ENCODE measurements around the gene OGFOD2. TPM values are rescaled to one million over a fixed set of nuclear protein-coding genes. Genes with fewer than 3 reads are reported as not detected.

The OGFOD2 gene
- total RNA-seq: 16.7 and 20.2 TPM in 2 replicates
- long read RNA-seq, transcript OGFOD2-201 (7 exons, 1,780 nt): major isoform, 5 of 15 reads
- long read RNA-seq, partial matches to known transcripts: 0 of 15 reads
- long read RNA-seq, other reads (novel, unspliced or antisense): 7 of 15 reads

DNA sequence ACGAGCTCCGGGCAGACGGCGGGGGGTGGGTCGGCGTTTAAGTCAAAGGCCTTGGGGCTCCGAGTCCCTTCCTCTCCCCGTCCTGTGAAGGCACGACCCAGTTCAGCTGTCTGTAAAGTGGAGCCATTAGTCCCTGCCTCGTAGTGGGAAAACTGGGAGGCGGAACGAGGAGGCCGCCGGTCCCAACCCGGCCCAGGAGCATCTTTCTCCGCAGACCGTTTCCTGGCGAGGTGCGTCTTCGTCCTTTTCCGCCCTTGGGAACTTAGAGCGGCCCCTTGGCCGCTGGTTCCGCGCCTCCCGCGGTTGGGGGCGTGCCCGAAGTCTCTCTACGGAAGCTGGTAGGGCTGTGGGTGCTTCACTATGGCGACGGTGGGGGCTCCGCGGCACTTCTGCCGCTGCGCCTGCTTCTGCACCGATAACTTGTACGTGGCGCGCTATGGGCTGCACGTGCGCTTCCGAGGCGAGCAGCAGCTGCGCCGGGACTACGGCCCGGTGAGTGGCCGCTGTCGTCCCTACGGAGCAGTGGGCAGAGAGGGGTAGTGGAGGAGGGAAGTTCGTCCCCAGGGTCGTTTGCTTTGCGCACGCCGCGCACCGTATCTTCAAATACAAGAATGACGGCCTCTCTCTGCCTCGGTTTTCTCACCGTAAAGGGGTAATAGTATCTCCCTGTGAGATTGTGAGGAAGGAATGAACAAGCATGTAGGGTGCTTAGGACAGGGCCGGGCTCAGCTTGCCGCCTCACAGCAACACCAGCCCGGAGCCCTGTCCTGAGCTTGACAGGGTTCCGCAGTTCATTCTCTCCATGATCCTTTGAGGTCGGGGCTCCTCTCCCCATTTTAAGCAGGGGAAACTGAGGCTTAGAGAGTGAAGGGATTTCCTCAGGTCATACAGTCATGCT is at the start of gene OGFOD2:
Gene OGFOD2, plus strand, starts transcription at position 353 of the 898 bp plus-strand sequence. Its CDS starts 8 bp downstream, at position 361.
- DNase-seq (ENCODE audit: extremely low spot score, unreplicated experiment): peak; percentile 95
- no peaks in the 10 kb centered on the region for H3K27me3 Mint-ChIP-seq (ENCODE audit: unreplicated experiment)
- peak within 1 kb of the TSS; percentile 95 for H3K4me3 Mint-ChIP-seq (ENCODE audit: unreplicated experiment)
- no peaks in the 10 kb centered on the region for H3K9me3 Mint-ChIP-seq (ENCODE audit: unreplicated experiment)
- peaks cover 33% of the 10 kb centered on the region for H3K4me1 Mint-ChIP-seq (ENCODE audit: unreplicated experiment)
- H3K36me3 Mint-ChIP-seq (ENCODE audit: unreplicated experiment): peaks cover 3% of the 10 kb centered on the region
- peak within 1 kb of the TSS; percentile 100 for H3K27ac Mint-ChIP-seq (ENCODE audit: unreplicated experiment)
- TF ChIP-seq, protein P1, sequence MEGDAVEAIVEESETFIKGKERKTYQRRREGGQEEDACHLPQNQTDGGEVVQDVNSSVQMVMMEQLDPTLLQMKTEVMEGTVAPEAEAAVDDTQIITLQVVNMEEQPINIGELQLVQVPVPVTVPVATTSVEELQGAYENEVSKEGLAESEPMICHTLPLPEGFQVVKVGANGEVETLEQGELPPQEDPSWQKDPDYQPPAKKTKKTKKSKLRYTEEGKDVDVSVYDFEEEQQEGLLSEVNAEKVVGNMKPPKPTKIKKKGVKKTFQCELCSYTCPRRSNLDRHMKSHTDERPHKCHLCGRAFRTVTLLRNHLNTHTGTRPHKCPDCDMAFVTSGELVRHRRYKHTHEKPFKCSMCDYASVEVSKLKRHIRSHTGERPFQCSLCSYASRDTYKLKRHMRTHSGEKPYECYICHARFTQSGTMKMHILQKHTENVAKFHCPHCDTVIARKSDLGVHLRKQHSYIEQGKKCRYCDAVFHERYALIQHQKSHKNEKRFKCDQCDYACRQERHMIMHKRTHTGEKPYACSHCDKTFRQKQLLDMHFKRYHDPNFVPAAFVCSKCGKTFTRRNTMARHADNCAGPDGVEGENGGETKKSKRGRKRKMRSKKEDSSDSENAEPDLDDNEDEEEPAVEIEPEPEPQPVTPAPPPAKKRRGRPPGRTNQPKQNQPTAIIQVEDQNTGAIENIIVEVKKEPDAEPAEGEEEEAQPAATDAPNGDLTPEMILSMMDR (IDR thresholded peaks at IDR 0.05): no peak

GRCh38 chr12:122927756-122928403 is 47.2 kb upstream of the OGFOD2 start:
- H3K36me3 Mint-ChIP-seq (ENCODE audit: unreplicated experiment): peaks cover 2% of the 10 kb centered on the region
- TF ChIP-seq, protein P1 (IDR thresholded peaks at IDR 0.05): no peak
- no peak for DNase-seq (ENCODE audit: extremely low spot score, unreplicated experiment)
- no peaks in the 10 kb centered on the region for H3K9me3 Mint-ChIP-seq (ENCODE audit: unreplicated experiment)
- H3K4me3 Mint-ChIP-seq (ENCODE audit: unreplicated experiment): no peak overlapping the region
- no peak overlapping the region for H3K27ac Mint-ChIP-seq (ENCODE audit: unreplicated experiment)
- no peaks in the 10 kb centered on the region for H3K4me1 Mint-ChIP-seq (ENCODE audit: unreplicated experiment)
- H3K27me3 Mint-ChIP-seq (ENCODE audit: unreplicated experiment): no peaks in the 10 kb centered on the region

DNA sequence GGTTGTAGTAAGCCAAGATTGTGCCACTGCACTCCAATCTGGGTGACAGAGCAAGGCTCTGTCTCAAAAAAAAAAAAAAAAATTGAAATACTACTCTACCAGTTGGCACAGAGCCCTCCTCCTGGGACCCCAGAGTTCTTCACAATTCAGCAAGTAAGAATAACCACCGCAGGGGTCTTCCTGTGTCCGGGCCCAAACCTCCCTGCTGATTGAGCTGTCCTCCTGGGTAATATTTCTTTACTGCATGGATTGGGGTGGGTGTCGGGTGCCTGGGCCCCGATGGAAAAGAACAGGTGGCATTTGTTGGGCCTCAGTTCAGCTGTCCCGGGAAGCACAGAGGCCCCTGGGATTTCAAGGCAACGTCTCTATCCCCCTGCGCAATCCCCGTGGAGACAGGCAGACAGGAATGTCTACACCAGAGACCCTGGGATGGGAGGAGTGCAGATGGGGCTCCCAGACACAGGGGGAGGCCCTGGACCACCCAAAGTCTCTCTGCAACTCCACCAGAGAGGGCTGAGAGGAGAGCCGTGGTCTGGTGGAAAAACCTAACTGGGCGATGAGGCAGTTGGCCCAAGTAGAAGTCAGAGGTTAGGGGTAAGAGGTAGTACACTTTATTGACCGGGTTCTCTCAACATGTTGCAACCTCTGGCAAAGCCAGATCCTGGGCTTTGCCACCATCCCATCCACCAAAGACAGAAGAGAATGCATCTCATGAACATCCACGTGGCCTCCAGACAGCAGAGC is 46.5 kb upstream of the OGFOD2 start:
- H3K36me3 Mint-ChIP-seq (ENCODE audit: unreplicated experiment): peaks cover 2% of the 10 kb centered on the region
- no peak for DNase-seq (ENCODE audit: extremely low spot score, unreplicated experiment)
- H3K4me3 Mint-ChIP-seq (ENCODE audit: unreplicated experiment): no peak overlapping the region
- no peaks in the 10 kb centered on the region for H3K27me3 Mint-ChIP-seq (ENCODE audit: unreplicated experiment)
- TF ChIP-seq, protein P1 (IDR thresholded peaks at IDR 0.05): no peak
- H3K27ac Mint-ChIP-seq (ENCODE audit: unreplicated experiment): no peak overlapping the region
- no peaks in the 10 kb centered on the region for H3K9me3 Mint-ChIP-seq (ENCODE audit: unreplicated experiment)
- H3K4me1 Mint-ChIP-seq (ENCODE audit: unreplicated experiment): no peaks in the 10 kb centered on the region

DNA sequence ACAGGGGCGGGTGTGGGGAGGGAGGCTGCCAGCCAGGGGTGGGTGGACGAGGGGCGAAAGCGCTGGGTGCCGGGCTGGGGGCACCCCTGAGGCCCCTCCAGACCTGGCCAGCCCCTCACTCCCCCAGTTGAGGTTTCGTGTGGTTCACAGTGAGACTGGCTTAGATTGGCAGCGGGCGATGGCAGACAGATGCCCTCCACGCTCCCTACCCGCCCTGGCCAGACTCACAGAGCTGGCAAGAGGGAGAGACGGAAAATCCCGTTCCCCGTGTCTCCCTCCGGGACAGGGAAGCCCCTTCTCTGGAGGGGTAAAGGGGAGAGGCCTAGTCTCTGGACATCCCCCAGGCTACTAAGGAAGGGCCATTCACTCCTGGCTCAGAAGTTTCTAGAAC is 45.9 kb upstream of the OGFOD2 start:
- Mint-ChIP-seq H3K27ac (ENCODE audit: unreplicated experiment) (no peak overlapping the region), H3K4me1 (ENCODE audit: unreplicated experiment) (no peaks in the 10 kb centered on the region), H3K9me3 (ENCODE audit: unreplicated experiment) (no peaks in the 10 kb centered on the region), H3K27me3 (ENCODE audit: unreplicated experiment) (no peaks in the 10 kb centered on the region), H3K4me3 (ENCODE audit: unreplicated experiment) (no peak overlapping the region), H3K36me3 (ENCODE audit: unreplicated experiment) (peaks cover 2% of the 10 kb centered on the region)
- no peak for DNase-seq (ENCODE audit: extremely low spot score, unreplicated experiment)
- TF ChIP-seq, protein P1 (IDR thresholded peaks at IDR 0.05): no peak

All from osteocyte (in vitro differentiated cells).